Esophagus squamous epithelium (tissue), 4 donors: ENCODE data around the gene RAB8A.

Experiments
- POLR2A ChIP-seq, 4 donors: fragments of 450-650 bp; IDR thresholded peaks; one replicate each; pipeline ENCODE4 v1.6.1; 2017; ENCODE audit warnings: antibody characterized with exemption in 4 of 4, mild to moderate bottlenecking in 4 of 4, moderate library complexity in 3 of 4
- TF ChIP-seq, protein P1 (sequence below), 6 experiments: fragments of 450-650 bp in 4 of 6; fragments of 200-600 bp in 2 of 6; sonication (generic) in 2 of 6; IDR thresholded peaks; one replicate each; pipeline ENCODE4 v1.5.1; 2016 to 2019; ENCODE audit warnings: antibody characterized with exemption in 6 of 6, mild to moderate bottlenecking in 4 of 6, moderate library complexity in 4 of 6

- TF ChIP-seq, protein P1, sequence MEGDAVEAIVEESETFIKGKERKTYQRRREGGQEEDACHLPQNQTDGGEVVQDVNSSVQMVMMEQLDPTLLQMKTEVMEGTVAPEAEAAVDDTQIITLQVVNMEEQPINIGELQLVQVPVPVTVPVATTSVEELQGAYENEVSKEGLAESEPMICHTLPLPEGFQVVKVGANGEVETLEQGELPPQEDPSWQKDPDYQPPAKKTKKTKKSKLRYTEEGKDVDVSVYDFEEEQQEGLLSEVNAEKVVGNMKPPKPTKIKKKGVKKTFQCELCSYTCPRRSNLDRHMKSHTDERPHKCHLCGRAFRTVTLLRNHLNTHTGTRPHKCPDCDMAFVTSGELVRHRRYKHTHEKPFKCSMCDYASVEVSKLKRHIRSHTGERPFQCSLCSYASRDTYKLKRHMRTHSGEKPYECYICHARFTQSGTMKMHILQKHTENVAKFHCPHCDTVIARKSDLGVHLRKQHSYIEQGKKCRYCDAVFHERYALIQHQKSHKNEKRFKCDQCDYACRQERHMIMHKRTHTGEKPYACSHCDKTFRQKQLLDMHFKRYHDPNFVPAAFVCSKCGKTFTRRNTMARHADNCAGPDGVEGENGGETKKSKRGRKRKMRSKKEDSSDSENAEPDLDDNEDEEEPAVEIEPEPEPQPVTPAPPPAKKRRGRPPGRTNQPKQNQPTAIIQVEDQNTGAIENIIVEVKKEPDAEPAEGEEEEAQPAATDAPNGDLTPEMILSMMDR (IDR thresholded peaks at IDR 0.05) = no peak
- no peak for TF ChIP-seq POLR2A (IDR thresholded peaks at IDR 0.05)
Measured at GRCh38 chr19:16159655-16160054, 48.0 kb downstream of the RAB8A start.
